ENCODE measurements around the gene BCAS1. TPM values are rescaled to one million over a fixed set of nuclear protein-coding genes. Genes with fewer than 3 reads are reported as not detected.

BCAS1 gene
- total and polyA plus RNA-seq, 2 donors from 2014 or later, result 1.1 to 4.8 TPM

- no peaks in the 10 kb centered on the region for H3K36me3 ChIP-seq (ENCODE audit: control insufficient read depth in 2 of 3, insufficient read depth in 3 of 3, low read length in 3 of 3)
- FAIRE-seq (no peak), DNase-seq (peak in 4 of 5 donors; percentile 56 to 84 (median 70))
- intact Hi-C loops (cut with DNase I), result loop anchor here (10.0 kb wide), 1 partner anchor 347 kb away; no protein-coding TSS in a partner anchor
- TF ChIP-seq CTCF (IDR thresholded peaks at IDR 0.05; ENCODE audit: borderline replicate concordance, extremely low read depth, insufficient read depth), result no peak
- no peaks in the 10 kb centered on the region for H3K27me3 ChIP-seq (ENCODE audit: control insufficient read depth, insufficient read depth, low read length)
- no peaks in the 10 kb centered on the region for H3K9me3 ChIP-seq (ENCODE audit: control insufficient read depth in 2 of 3, insufficient read depth in 1 of 3, low read length in 3 of 3)
- H3K27ac ChIP-seq (ENCODE audit: low read depth in 2 of 2, low read length in 2 of 2), result peak overlapping the region; percentile 43 to 63
- no peak overlapping the region for H3K4me3 ChIP-seq (ENCODE audit: low read length in 3 of 3)
- peaks cover 4 to 8% (median 8%) of the 10 kb centered on the region in 3 donors for H3K4me1 ChIP-seq (ENCODE audit: control insufficient read depth in 2 of 3, insufficient read depth in 2 of 3, low read depth in 1 of 3, low read length in 3 of 3)
- H3K9ac ChIP-seq (ENCODE audit: low read length in 3 of 3), result peak overlapping the region in 1 of 3 donors; percentile 51
Measured at GRCh38 chr20:53921443-53921973, 148.9 kb downstream of the BCAS1 start.

GRCh38 chr20:53920647-53921245 lies 149.6 kb downstream of the BCAS1 start:
- Histone ChIP-seq H3K9ac (ENCODE audit: low read length in 3 of 3) (peak overlapping the region in 1 of 3 donors; percentile 19), H3K36me3 (ENCODE audit: control insufficient read depth in 2 of 3, insufficient read depth in 3 of 3, low read length in 3 of 3) (no peaks in the 10 kb centered on the region), H3K9me3 (ENCODE audit: control insufficient read depth in 2 of 3, insufficient read depth in 1 of 3, low read length in 3 of 3) (no peaks in the 10 kb centered on the region), H3K4me3 (ENCODE audit: low read length in 3 of 3) (no peak overlapping the region), H3K27me3 (ENCODE audit: control insufficient read depth, insufficient read depth, low read length) (no peaks in the 10 kb centered on the region), H3K4me1 (ENCODE audit: control insufficient read depth in 2 of 3, insufficient read depth in 2 of 3, low read depth in 1 of 3, low read length in 3 of 3) (peaks cover 0 to 12% (median 8%) of the 10 kb centered on the region in 3 donors), H3K27ac (ENCODE audit: low read depth in 2 of 2, low read length in 2 of 2) (peak overlapping the region; percentile 43 to 63)
- no peak for TF ChIP-seq CTCF (IDR thresholded peaks at IDR 0.05; ENCODE audit: borderline replicate concordance, extremely low read depth, insufficient read depth)
- DNase-seq (no peak), FAIRE-seq (no peak)
- intact Hi-C loops (cut with DNase I), result loop anchor here (10.0 kb wide), 1 partner anchor 346 kb away; no protein-coding TSS in a partner anchor

DNA sequence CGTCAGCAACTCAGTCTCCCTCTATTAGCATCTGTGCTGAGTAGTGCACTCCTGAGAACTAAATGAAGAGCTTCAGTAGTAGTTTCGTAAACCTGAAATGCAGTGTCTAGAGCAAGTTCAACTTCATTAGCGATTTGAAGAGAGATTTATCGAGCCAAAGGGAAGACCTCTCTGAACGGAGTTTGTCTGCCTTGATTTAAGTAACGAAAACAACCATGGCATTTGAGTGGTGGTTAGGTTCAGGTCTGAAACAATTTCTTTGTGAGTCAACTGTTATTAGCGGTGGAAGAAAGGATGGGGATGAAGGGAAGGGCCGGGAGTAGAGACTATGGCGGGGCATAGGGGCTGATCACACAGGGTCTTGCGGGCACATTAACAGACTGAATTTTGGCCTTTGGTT lies 150.5 kb downstream of the BCAS1 start:
- H3K27ac ChIP-seq (ENCODE audit: low read depth in 2 of 2, low read length in 2 of 2), result no peak overlapping the region
- H3K27me3 ChIP-seq (ENCODE audit: control insufficient read depth, insufficient read depth, low read length), result no peaks in the 10 kb centered on the region
- H3K4me1 ChIP-seq (ENCODE audit: control insufficient read depth in 2 of 3, insufficient read depth in 2 of 3, low read depth in 1 of 3, low read length in 3 of 3), result peaks cover 0 to 12% (median 9%) of the 10 kb centered on the region in 3 donors
- H3K9me3 ChIP-seq (ENCODE audit: control insufficient read depth in 2 of 3, insufficient read depth in 1 of 3, low read length in 3 of 3), result no peaks in the 10 kb centered on the region
- no peak for TF ChIP-seq CTCF (IDR thresholded peaks at IDR 0.05; ENCODE audit: borderline replicate concordance, extremely low read depth, insufficient read depth)
- FAIRE-seq (no peak), DNase-seq (no peak)
- no peak overlapping the region for H3K9ac ChIP-seq (ENCODE audit: low read length in 3 of 3)
- H3K4me3 ChIP-seq (ENCODE audit: low read length in 3 of 3), result no peak overlapping the region
- no peaks in the 10 kb centered on the region for H3K36me3 ChIP-seq (ENCODE audit: control insufficient read depth in 2 of 3, insufficient read depth in 3 of 3, low read length in 3 of 3)
- intact Hi-C loops (cut with DNase I), result loop anchor here (10.0 kb wide), 1 partner anchor 345 kb away; no protein-coding TSS in a partner anchor
